OCI-LY1 (cell line): ENCODE measurements around the gene TMEM266.

Experiments
- CTCF ChIP-seq: fragments of 200-600 bp; sonication (generic), shearing (Covaris generic); IDR thresholded peaks from 2 replicates; pipeline ENCODE4 v1.5.1; 2017; ENCODE audit warnings: mild to moderate bottlenecking, antibody characterized with exemption, low read length, moderate library complexity, mixed read lengths
- EZH2 ChIP-seq: fragments of 200-600 bp; sonication (generic), shearing (Covaris generic); IDR thresholded peaks from 2 replicates; pipeline ENCODE4 v1.8.0; 2017; ENCODE audit warnings: borderline replicate concordance, mixed run types, mild to moderate bottlenecking, antibody characterized with exemption, low read length, moderate library complexity, mixed read lengths

- TF ChIP-seq EZH2 (no peak), CTCF (no peak)
Measured at GRCh38 chr15:76181705-76182107, 121.9 kb downstream of the TMEM266 start.
